HG03457 (cell line): Measurements from ENCODE around the gene CD200.

ENCODE experiments used
- ATAC-seq: cut with Tn5 transposase; IDR thresholded peaks from one replicate; pipeline ENCODE4 v1.9.1; 2021; ENCODE audit warnings: moderate number of reproducible peaks; ENCODE audit not compliant: unreplicated experiment

Gene CD200

GRCh38 chr3:112333002-112333380 lies at the start of gene CD200:
TSS of gene CD200 (plus strand) at chr3:112333156. CDS start at chr3:112333213, 57 bp downstream.
- ATAC-seq: no peak

GRCh38 chr3:112289011-112289410 lies 43.9 kb upstream of the CD200 start:
- no peak for ATAC-seq

- no peak for ATAC-seq
Observed at GRCh38 chr3:112293368-112294321, 39.3 kb upstream of the CD200 start, which contains the start of gene SLC9C1. TSS of gene SLC9C1 (minus strand) at chr3:112294216. CDS start at chr3:112286791, 7,425 bp downstream.

- no peak for ATAC-seq
Observed at GRCh38 chr3:112297714-112298113, 35.2 kb upstream of the CD200 start.

GRCh38 chr3:112298781-112299180 lies 34.2 kb upstream of the CD200 start:
- ATAC-seq: no peak

GRCh38 chr3:112302150-112302830 lies 30.7 kb upstream of the CD200 start:
- ATAC-seq: no peak

GRCh38 chr3:112302881-112303763 lies 29.8 kb upstream of the CD200 start:
- no peak for ATAC-seq

GRCh38 chr3:112303764-112304325 lies 29.1 kb upstream of the CD200 start:
- no peak for ATAC-seq

- no peak for ATAC-seq
Observed at GRCh38 chr3:112304611-112305010, 28.3 kb upstream of the CD200 start.

GRCh38 chr3:112306825-112307224 lies 26.1 kb upstream of the CD200 start:
- no peak for ATAC-seq

- no peak for ATAC-seq
Observed at GRCh38 chr3:112307557-112307956, 25.4 kb upstream of the CD200 start.

GRCh38 chr3:112308151-112308911 lies 24.6 kb upstream of the CD200 start:
- no peak for ATAC-seq

GRCh38 chr3:112314649-112315048 lies 18.3 kb upstream of the CD200 start:
- ATAC-seq: no peak

GRCh38 chr3:112315791-112316190 lies 17.2 kb upstream of the CD200 start:
- ATAC-seq: no peak

- no peak for ATAC-seq
Observed at GRCh38 chr3:112319516-112320276, 13.3 kb upstream of the CD200 start.

GRCh38 chr3:112320691-112321090 lies 12.3 kb upstream of the CD200 start:
- ATAC-seq: no peak

- ATAC-seq: no peak
Observed at GRCh38 chr3:112321867-112322652, 10.9 kb upstream of the CD200 start.

- peak; percentile 82 for ATAC-seq
Observed at GRCh38 chr3:112327371-112327951, 5.5 kb upstream of the CD200 start.
